Measurements from ENCODE around the gene ADD1.

ADD1 gene, protein sequence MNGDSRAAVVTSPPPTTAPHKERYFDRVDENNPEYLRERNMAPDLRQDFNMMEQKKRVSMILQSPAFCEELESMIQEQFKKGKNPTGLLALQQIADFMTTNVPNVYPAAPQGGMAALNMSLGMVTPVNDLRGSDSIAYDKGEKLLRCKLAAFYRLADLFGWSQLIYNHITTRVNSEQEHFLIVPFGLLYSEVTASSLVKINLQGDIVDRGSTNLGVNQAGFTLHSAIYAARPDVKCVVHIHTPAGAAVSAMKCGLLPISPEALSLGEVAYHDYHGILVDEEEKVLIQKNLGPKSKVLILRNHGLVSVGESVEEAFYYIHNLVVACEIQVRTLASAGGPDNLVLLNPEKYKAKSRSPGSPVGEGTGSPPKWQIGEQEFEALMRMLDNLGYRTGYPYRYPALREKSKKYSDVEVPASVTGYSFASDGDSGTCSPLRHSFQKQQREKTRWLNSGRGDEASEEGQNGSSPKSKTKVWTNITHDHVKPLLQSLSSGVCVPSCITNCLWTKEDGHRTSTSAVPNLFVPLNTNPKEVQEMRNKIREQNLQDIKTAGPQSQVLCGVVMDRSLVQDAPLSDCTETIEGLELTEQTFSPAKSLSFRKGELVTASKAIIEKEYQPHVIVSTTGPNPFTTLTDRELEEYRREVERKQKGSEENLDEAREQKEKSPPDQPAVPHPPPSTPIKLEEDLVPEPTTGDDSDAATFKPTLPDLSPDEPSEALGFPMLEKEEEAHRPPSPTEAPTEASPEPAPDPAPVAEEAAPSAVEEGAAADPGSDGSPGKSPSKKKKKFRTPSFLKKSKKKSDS

DNA sequence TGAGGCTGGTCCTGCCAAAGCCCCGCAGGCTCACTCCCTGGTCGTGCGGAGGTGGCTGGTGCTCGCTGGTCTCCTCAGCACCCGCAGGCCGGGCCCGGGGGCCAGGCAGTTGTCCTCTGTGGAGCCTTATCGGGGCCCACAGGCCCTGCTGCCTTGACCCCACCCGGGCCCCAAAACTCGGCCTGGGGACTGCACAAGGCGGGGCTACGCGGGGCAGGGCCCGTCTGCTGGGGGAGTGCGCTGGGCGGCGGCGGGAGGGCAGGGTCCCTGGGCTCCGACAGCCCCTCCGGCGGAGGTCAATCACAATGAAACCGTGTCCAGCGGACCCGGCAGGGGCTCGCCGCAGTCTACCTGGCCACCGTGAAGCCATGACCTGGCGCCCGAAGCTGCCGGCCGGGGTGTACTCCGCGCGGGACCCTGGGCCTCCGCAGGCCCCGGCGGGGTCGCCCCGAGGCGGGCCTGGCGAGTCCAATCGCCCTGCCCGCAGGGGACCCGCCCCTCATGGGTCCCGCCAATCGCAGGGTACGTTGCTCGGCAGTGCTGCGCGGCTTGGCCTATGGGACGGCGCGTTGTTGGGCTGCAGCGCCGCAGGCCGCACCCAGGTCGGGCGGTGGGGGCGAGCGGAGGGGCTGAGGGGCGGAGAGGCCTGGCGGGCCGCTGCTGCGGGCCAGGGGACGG lies at the start of gene ADD1:
TSS of gene ADD1 (plus strand) at position 582 of the 678 bp plus-strand sequence. CDS start 32,072 bp downstream, outside the sequence.
- DNase-seq (ENCODE audit: low spot score), result peak; percentile 95

DNA sequence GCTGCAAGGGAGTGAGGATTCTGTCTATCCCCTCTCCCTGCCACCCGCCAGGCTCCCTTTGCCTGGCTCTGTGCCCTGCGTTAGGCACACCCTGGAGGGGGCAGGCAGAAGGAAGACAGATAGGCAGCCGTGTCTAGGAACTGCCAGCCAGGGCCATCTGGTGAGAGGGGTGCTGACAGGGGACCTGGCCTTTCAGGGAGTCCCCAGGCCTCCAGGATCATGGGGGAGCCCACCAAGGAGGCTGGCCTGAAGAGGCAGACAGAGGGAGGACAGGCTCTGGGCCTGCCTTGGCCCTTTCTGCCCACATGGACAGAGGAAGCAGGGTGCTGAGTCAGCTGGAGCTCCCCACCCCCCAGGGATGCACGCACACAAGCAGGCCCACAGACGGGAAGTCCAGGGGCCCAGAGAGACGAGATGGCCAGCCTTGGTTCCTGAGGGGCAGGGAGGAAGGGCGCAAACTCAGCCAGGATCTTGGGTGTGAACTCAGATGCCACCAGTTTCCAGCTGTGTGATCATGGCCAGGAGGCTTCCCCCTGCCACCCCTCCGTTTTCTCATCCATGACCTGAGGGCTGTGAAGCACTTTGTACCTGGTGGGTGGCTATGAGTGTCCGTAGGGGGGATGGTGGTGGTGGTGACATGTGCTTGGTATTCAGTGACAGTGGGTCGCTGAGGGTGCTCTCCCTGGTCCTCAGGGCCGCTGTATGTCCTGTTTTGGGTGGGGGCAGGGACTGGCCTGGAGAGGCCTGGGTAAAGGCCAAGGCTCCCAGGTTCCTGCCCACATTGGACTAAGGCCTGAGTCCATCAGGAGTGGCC lies 49.0 kb upstream of the ADD1 start:
- no peak for DNase-seq (ENCODE audit: low spot score)

DNA sequence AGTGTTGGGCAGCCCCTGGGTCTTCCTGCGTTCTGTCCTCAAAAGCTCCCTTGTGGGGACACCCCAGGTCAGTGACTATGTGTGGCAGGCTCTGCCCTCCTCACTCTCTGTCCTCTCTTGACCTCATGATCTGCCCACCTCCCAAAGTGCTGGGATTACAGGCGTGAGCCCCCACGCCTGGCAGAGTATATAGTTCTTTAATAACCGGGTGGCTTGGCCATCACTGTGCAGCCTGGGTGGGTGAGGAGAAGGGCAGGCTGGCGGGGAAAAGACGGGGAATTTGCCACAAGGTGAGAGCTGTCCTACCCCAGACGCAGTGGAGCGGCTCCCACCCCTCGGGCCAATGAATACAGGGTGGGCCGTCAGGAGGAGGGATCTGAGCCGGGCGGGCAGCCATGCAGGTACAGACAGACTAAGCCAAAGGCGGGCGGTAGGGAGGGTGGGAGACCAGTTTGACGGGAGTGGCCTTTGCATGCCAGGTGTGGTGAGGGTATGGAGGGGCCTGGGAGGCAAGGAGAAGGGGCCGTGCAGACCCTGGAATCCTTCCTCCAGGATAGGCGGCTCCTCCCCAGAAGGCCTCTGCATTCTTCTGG lies 48.2 kb upstream of the ADD1 start:
- no peak for DNase-seq (ENCODE audit: low spot score)

DNA sequence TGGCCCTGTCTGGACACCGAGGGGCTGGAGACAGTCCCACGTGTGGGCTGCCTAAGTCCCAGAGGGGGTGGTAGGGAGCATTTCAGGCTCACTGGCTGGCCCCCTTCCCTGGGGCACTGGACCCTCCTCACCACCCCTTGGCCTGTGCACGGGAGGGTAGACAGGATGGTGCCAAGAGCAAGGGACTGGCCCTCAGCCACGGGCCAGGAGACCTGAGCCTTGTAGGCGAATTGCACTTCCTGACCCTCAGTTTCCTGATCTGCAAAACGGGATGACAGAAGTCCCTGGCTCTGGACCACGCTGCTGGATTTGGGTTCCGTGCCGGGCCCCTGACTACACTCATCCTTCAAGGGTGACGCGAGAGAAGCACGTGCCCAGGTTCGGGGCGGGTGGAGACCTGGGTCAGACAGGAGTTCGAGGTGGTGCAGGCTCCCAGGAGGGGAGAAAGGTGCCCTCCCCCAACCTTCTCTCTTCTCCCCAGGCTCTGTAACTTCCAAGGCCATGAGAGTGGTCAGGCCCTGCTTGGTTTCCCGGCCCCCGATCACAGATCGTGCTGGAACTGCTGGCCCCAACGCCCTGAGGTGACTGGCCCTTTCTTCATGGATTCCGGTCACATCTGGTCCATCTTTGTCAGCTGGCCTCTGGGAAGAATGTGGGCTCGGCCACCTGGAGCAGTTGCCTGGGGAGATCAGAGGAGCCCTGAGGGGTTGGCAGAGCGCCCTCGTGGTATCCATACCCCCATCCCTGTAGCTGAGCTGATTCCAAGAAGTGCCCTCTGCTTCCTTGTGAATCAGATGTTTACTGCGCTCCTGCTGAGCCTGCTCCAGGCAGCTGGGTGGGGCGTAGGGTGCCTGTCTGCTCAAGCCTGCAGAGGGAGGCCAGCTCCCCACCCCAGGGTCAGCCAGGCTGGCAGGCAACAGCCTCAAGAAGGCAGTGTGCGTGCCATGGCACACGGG lies 47.5 kb upstream of the ADD1 start:
- DNase-seq (ENCODE audit: low spot score), result no peak

DNA sequence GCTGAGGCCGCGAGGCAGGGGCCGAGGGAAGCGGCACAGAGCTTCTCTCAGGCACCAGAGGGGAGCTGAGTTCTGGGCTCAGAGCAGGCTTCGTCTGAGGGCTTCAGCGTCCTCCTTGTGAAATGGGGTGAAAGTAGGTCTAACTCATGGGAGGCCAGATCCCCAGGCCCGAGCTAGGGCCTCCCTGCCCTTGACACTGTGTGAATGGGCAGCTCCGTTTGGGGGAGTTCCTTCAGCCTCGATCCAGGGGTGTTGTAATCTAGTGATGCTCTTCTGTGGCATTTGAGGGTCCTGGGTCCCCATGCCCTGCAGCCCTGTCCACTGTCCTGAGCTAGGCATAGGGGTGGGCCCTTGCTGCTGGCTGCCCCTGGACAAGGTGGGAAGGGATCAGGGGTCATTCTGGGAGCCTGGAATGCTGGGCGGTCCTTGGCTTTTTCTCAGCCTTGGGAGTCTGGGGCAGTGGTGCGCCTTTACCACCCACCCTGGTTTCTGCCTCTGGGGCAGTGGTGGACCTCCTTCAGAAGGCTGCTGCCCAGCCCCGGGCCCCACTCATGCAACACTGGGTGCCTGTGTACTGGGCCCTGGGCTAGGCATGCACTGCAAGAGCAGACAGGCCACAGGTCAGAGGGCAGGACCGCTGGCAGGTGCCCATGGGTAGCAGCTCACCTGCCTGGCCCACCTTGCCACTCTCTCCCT lies 46.6 kb upstream of the ADD1 start:
- DNase-seq (ENCODE audit: low spot score), result no peak

DNA sequence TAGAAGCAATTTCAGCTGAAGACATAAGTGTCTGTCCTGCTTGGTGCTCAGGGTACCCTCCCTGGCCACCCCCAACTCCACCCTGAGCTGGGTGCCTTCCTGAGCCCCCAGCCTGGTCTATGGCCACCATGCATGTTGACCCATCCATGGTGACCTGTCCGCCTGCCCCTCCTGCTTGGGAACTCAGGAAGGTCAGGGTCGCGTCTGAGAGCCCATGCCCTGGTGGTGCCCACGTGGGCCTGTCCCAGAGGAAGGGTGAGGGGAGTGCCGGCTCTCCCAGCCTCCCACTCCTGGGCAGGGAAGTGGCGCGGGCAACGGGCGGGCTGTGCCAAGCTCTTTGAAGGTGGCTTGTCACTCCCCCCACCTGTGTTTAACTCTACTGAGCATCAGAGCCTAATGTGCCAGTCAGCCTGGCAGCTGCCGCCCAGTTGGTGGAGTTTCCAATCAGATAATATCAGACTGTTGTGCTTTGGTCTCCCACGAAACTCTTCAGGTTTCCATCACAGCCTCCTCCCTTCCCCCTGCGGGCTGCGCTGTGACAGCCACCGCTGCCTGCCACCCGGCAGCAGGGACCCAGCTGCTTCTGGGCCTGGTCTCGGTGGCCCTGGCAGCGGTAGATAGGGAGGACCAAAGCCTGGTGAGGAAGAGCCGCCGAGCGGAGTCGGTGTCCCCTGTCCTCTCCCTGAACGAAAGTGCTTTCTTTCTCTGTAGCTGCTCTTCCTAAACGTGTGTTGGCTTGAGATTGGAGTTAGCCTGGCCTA lies 45.9 kb upstream of the ADD1 start:
- no peak for DNase-seq (ENCODE audit: low spot score)

DNA sequence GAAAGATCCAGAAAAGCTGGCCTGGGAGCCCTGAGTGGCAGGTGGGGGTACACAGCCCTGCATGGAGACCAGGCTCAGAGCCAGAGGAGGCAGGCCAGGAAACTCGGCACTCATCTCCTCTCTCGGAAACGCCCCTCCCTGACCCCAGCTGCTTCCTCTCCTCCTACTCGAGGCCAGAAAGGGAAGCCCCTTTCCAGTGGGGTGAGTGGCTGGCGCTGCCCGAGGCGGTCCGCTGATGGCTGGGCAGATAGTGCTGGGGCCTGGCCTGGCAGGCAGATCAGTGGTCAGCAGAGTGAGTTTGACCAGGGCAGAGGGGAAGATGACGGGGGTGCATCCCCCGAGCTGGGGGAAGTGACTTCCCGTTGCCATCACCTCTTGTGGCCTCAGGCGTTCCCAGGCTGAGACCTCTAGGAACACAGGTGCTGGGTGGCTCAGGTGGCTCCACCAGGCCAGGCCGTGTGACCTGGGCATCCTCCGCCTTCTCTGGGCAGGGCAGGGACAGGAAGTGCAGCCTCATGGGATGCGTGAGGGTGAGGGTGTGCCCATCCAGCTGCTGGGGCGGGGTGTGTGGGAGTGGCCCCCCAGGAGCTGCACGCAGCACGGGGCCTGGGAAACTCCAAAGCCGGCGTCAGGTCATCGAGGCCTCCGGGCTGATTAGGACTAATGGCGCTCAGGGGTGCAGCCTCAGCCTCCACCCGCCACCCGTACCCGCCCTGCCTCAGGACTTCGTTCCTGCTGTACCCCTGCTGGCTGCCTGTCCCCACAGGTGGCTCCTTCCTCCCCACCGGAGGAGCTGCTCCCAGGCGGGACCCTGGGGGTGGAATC lies 45.0 kb upstream of the ADD1 start:
- no peak for DNase-seq (ENCODE audit: low spot score)

DNA sequence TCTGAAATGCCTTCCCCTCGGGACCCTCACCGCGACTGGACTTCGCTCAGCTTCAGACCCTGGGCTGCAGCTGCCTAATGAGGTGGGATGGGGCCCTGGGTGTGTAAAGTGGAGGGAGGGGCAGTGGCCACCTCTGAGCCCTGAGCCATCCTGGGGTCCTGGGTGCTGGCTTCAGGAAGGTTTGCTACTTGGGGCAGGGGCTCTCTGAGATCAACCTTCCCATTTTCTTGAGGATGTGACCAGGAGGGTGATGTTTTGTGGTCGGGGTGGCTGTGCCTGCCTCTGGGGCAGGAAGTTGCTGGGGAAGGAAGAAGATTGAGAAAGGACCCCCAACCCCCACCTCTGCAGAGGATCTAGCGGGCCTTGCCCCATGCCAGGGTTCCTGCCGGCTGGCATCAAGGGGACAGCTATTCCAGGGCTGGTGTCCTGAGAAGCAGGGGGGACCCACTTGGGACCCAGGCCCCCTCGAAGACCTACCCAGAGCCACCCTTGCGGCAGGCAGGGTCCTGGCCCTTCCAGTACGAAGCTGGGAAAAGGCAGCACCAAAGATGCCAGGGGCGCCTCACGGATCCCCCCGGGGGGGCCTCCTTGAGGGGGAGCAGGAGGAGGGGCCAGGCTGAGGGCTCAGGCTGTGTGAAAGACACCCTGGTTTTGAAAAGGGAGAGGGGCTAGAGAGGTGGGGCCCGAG lies 44.3 kb upstream of the ADD1 start:
- DNase-seq (ENCODE audit: low spot score), result no peak

DNA sequence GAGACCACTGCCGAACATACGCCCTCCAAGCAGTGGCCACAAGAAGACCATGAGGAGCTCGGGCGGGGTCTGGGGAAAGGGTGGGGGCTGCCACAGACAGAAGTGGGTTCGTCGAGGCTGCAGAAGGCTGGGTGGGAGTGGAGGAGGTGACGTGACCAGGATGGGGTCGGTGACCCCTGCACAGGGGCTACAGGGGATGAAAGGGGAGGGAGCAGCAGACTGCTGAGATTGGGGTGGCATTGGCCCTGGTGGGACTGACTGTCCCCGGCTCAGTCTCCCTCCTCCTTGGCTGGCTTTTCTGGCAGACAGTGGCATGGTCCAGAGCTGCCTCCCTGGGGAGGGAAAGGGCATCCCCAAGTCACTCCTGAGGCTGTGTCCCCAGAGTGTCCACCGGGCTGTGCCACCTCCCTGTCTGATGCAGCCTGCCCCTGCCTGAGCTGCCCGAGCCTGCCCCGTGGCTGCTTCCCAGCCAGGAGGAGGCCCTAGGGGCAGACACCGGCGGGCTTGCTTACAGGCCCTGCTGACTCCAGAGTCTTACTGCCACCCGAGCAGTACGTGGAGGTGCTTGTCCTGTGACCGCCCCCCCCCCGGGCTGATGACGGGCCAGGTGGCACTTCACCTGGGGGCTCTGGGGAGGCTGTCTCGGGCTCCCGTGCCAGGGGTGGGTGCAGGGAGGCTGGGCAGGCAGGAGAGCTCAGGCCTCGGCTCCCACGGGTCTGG lies 43.5 kb upstream of the ADD1 start:
- DNase-seq (ENCODE audit: low spot score), result no peak

DNA sequence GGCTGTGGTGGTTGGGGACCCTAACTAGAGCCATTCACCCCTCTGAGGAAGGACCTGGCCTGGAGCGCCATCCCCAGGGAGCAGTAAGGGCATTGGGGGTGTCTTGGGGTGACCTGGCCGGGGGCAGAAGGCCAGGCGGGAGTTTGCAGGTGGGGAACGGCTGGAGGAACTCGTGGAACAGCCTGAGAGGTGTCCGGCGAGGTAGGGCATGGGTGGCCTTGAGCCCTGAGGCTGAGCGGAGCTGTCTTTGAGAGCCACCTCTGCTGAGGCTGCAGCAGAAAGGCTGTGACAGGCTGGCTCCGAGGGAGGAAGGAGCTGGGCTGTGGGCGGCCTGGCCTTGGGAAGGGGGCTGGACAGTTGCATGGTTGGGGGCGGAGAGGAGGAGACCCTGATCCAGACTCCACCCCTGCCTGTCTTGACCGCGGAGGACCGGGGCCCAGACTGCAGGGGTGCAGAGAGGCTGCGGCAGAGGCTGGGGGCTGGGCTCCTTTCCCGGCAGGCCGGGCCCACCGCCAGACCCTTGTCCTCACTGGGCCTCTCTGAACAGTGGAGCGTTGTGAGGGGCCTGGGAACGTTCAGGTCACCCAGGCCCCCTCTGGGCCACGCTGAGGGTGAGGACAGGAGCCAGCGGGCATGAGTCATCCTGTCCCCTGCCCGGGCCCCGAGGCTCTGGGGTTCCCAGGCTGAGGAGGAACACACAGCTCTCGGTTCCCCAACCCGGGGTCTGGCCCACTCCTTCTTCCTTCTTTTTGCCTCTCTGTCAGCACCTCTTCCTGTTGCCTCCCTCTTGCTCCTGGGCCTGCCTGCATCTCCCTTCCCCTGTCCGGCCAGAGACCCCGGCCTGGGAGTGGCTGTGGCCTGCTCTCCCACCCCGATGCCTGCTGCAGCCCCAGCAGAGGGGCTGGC lies 42.7 kb upstream of the ADD1 start:
- peak; percentile 82 for DNase-seq (ENCODE audit: low spot score)

DNA sequence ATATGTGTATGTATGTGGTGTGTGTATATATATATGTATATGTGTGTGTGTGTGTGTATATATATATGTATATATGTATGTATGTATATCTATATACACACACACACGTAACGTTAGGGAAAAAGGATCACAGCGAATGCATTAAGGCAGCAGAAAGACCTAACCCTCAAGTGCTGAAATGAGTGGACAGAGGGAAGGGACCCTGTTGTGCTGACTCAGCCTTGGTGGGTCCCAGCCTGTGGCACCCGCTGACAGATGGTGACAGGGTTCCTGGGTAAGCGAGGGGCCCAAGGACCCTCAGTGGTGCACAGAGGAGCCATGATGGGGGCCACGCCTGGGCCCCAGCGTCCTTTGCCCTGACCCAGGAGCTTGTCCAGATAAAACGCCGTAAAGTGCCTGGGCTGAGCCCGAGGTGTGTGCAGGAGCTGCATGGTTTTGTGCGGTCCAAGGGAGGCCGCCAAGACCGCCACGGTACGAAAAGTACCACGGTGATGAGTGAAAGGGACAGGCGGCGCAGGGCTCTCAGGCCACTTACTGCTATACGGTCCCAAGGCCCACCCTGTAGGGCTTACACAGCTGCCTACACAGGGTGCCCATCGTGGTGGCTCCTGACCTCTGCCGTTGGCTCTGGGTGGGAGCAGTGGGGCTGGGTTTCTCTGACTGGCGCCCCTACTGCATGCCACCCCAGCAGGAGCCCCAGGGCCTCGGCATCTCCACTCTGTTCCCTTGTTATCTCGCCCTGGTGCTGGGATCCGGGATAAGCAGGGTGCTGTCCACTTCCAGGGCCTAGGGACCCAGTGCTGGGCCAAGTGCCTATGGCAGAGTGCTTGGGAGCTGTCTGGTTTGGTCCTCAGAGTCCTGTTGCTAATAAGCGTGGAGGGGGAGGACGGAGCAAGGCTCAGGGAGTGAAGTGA lies 40.8 kb upstream of the ADD1 start:
- DNase-seq (ENCODE audit: low spot score), result no peak

DNA sequence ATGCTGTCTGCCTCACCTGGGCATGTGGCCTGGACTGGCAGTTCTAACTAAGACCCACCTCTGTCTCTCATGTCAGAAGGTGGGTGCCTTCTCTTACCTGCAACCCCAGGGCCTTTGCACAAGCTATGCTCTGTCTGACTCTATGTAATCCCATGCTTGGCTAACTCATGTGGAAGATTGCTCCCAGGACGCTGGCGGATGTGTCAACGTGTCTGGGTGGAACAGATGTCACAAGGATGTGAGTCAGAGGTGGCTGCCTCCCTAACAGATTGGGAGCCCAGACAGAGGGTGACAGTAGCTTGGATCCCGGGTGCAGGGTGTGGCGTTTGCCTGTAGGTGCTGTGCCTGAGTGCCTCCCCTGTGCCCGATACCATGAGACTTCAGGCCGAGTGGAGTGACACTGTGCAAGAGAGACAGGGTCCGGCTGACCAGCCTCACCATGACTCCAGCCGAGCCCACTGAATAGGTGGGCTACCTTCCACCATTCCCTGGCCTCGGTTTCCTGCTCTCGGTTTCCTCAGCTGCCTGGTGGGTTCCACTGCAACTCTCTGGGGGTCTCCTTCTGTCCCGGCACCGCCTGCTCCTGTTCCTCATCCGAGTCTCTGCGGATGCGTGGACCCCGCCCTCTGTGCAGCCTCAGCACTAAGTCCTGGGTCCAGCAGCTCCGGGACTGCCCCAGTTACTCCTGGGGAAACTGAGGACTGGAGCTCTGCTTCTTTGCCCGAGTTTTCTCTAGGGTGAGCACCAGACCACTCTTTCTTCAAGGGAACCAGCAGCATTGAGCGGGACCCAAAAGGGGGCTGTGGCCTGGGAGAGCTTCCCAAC lies 39.8 kb upstream of the ADD1 start:
- DNase-seq (ENCODE audit: low spot score), result no peak

DNA sequence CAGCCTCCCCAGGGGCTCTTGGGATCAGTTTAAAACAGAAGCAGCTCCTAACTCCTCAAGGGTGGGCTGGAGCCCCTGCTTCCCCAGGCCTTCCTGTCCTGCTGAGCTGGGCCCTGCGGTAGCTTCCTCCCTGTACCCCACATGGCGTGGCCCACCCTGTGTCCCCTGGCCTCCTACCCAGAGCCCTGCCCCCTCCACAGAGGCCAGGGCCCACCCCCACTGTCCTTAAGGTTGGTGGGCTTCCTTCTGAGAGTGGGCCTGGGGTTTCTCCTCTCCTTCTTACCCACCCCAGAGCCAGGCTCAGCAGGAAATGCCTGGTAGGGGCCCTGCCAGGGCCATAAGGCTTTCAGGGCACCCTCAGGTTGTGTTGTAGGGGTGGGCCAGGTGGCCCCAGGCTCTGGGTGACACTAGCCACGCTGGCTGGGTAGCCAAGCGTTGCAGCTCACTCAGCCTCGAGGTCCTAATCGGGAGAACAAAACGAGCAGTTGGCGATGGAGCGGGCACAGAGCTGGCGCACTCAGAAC lies 39.1 kb upstream of the ADD1 start:
- no peak for DNase-seq (ENCODE audit: low spot score)

All from putamen (tissue), 1 donor.